Measurements from ENCODE around the gene OR51B2.
"Not testable (repeated sequence)": the region's sequence is repeated elsewhere in the genome, so short reads cannot be mapped to it uniquely, and the experiment has no call there.

Gene OR51B2

GRCh38 chr11:5324197-5324596 is at the start of gene OR51B2:
OR51B2 (minus strand) TSS chr11:5324297; CDS start chr11:5324297, 0 bp downstream.
- no peak for DNase-seq

GRCh38 chr11:5369789-5370188 is 45.7 kb upstream of the OR51B2 start:
- peak in 1 of 3 experiments; percentile 8 for DNase-seq

- DNase-seq, result no peak
These were observed 44.5 kb upstream of the OR51B2 start for GRCh38 chr11:5368502-5369043.

- peak in 1 of 3 experiments; percentile 0 for DNase-seq
These were observed 43.5 kb upstream of the OR51B2 start for GRCh38 chr11:5367448-5368074.

GRCh38 chr11:5366856-5367255 is 42.8 kb upstream of the OR51B2 start:
- DNase-seq, result no peak

GRCh38 chr11:5366365-5366764 is 42.3 kb upstream of the OR51B2 start:
- DNase-seq, result not testable (repeated sequence)

GRCh38 chr11:5364214-5364613 is 40.1 kb upstream of the OR51B2 start:
- DNase-seq, result no peak

GRCh38 chr11:5363679-5364078 is 39.6 kb upstream of the OR51B2 start:
- DNase-seq, result peak in 1 of 3 experiments; percentile 9

GRCh38 chr11:5362017-5362625 is 38.0 kb upstream of the OR51B2 start:
- no peak for DNase-seq

GRCh38 chr11:5356031-5356430 is 31.9 kb upstream of the OR51B2 start:
- DNase-seq, result not testable (repeated sequence)

GRCh38 chr11:5351208-5351607 is 27.1 kb upstream of the OR51B2 start, which contains the start of gene OR51B6:
OR51B6 (plus strand) TSS chr11:5351508; CDS start chr11:5351508, 0 bp downstream.
- DNase-seq, result no peak

- DNase-seq, result no peak
These were observed 25.5 kb upstream of the OR51B2 start for GRCh38 chr11:5349550-5349949.

- no peak for DNase-seq
These were observed 24.6 kb upstream of the OR51B2 start for GRCh38 chr11:5348551-5349194.

GRCh38 chr11:5345831-5346230 is 21.7 kb upstream of the OR51B2 start:
- DNase-seq, result no peak

- DNase-seq, result no peak
These were observed 19.6 kb upstream of the OR51B2 start, which contains the start of gene OR51B5 for GRCh38 chr11:5343474-5344335. OR51B5 (minus strand) TSS chr11:5343524; CDS start chr11:5343524, 0 bp downstream.

- no peak for DNase-seq
These were observed 15.8 kb upstream of the OR51B2 start for GRCh38 chr11:5339771-5340322.

GRCh38 chr11:5337253-5337652 is 13.2 kb upstream of the OR51B2 start:
- DNase-seq, result not testable (repeated sequence)

GRCh38 chr11:5336331-5336730 is 12.2 kb upstream of the OR51B2 start:
- DNase-seq, result no peak

- DNase-seq, result no peak
These were observed 11.1 kb upstream of the OR51B2 start for GRCh38 chr11:5335170-5335569.

- peak in 1 of 3 experiments; percentile 26 for DNase-seq
These were observed 6.8 kb downstream of the OR51B2 start for GRCh38 chr11:5317292-5317691.

GRCh38 chr11:5313326-5314023 is 10.6 kb downstream of the OR51B2 start:
- not testable (repeated sequence) for DNase-seq

- no peak for DNase-seq
These were observed 13.7 kb downstream of the OR51B2 start for GRCh38 chr11:5310423-5310822.
